H1 (cell line): Measurements from ENCODE around the gene DCTN3. TPM values are rescaled to one million over a fixed set of nuclear protein-coding genes. Genes with fewer than 3 reads are reported as not detected.

ENCODE experiments used
- BRCA1 ChIP-seq: IDR thresholded peaks from 2 replicates; pipeline ENCODE4 v1.6.1; 2012; ENCODE audit warnings: low read depth, low read length, improper control_type of control experiment
- CREB1 ChIP-seq: IDR thresholded peaks from 2 replicates; pipeline ENCODE4 v1.6.1; 2012; ENCODE audit warnings: inconsistent platforms
- EP300 ChIP-seq, 2 experiments: IDR thresholded peaks; 1 replicate in 1 of 2; 2 replicates in 1 of 2; pipeline ENCODE4 v1.6.1; 2011 to 2012; ENCODE audit warnings: low read depth in 2 of 2, low read length in 2 of 2, mild to moderate bottlenecking in 2 of 2, borderline replicate concordance in 1 of 2, inconsistent platforms in 1 of 2, moderate library complexity in 1 of 2
- FOSL1 ChIP-seq: IDR thresholded peaks from 2 replicates; pipeline ENCODE4 v1.6.1; 2011; ENCODE audit warnings: mild to moderate bottlenecking, low read depth, low read length, moderate library complexity; ENCODE audit not compliant: insufficient read depth
- POLR2AphosphoS5 ChIP-seq: IDR thresholded peaks from 2 replicates; pipeline ENCODE4 v1.6.1; 2011; ENCODE audit warnings: low read depth, low read length
- RBBP5 ChIP-seq: IDR thresholded peaks from 2 replicates; pipeline ENCODE4 v1.7.1; 2012; ENCODE audit warnings: low read depth, mild to moderate bottlenecking, inconsistent platforms, low read length, moderate library complexity, borderline replicate concordance
- polyA plus RNA-seq, 7 experiments: library from polyadenylated mRNA; depleted of rRNA in 3 of 7; stranded (reverse) in 5 of 7; unstranded in 2 of 7; fragments of >200 nt in 5 of 7; fragments of 200-250 nt in 2 of 7; gene quantifications; 1 replicate in 5 of 7; 2 replicates in 1 of 7; 4 replicates in 1 of 7; pipeline versions ENCODE4 v1.2.1 to v1.2.3, GENCODE V29; 2011 to 2013; ENCODE audit warnings: missing spikeins in 2 of 7, mixed read lengths in 2 of 7
- total RNA-seq: library from RNA; stranded (reverse); fragmentation: NEBNext Ultra II Directional; extraction: Animal tissue kit (Norgen Biotek cat#: 25700); gene quantifications from 2 replicates; pipeline ENCODE4 v1.2.1, GENCODE V29; 2021

DCTN3 gene
- total and polyA plus RNA-seq, 2 of the 8 experiments (the other 6 are each of a cell fraction or from before 2014, with no cell fraction given) = 25.6 to 39.2 TPM

DNA sequence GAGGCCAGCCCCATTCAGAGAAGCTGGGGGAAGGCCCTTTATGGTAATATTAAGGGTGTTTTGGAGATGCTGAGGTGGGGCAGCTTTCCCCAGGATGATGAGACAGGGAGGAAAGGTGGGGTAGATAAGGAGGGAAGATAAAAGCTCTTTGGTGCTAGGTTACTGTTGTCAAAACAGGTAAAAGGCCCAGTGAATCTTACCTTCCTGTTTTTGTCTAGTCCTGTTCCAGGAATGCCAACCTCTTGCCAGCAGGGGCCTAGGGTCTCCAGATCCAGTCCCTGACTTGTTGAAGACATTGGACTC is 43.0 kb upstream of the DCTN3 start (continued):
- TF ChIP-seq RBBP5 (no peak), FOSL1 (no peak), BRCA1 (no peak), CREB1 (no peak), EP300 (IDR thresholded peaks at IDR 0.05; ENCODE audit: borderline replicate concordance in 1 of 2, low read depth in 2 of 2, low read length in 2 of 2) (no peak), POLR2AphosphoS5 (no peak)
